A673 (cell line): ENCODE results near the gene ASTL. TPM values are rescaled to one million over a fixed set of nuclear protein-coding genes. Genes with fewer than 3 reads are reported as not detected.

Source experiments
- BruUV-seq: library from RNA; stranded (reverse); fragments of 400-500 nt; replicated peaks from 2 replicates; lab custom pipeline; 2021; lab: Mats Ljungman, UMichigan
- CTCF ChIA-PET: fragments of 300-600 bp; sonication (Branson Sonifier 250); formaldehyde crosslinking; loops from one replicate; lab custom pipeline; 2022; ENCODE audit warnings: antibody characterized with exemption; lab: Charles Lee
- POLR2A ChIA-PET: fragments of 300-600 bp; sonication (Branson Sonifier 250); formaldehyde crosslinking; loops from one replicate; lab custom pipeline; 2022; ENCODE audit warnings: antibody characterized with exemption; ENCODE audit not compliant: low non-redundant PET; lab: Charles Lee
- DNase-seq: peaks from one replicate; pipeline ENCODE4 v3.0.0-alpha.2; 2015; ENCODE audit warnings: low spot score
- H3K27ac ChIP-seq: fragments of 200-600 bp; sonication (generic); 2 replicates; pipeline ENCODE4 v1.5.1; 2016; ENCODE audit warnings: mixed run types, low read depth, mild to moderate bottlenecking, mixed read lengths, antibody characterized with exemption, low read length; ENCODE audit not compliant: poor library complexity, severe bottlenecking
- H3K27me3 ChIP-seq: fragments of 200-600 bp; sonication (generic); replicated peaks from 2 replicates; pipeline ENCODE4 v1.6.1; 2017; ENCODE audit warnings: mixed run types, low read depth, mild to moderate bottlenecking, mixed read lengths, antibody characterized with exemption, low read length; ENCODE audit not compliant: insufficient read depth, poor library complexity
- H3K36me3 ChIP-seq: fragments of 200-600 bp; sonication (generic); 2 replicates; pipeline ENCODE4 v1.6.1; 2016; ENCODE audit warnings: mixed run types, mild to moderate bottlenecking, mixed read lengths, antibody characterized with exemption, low read length; ENCODE audit not compliant: insufficient read depth, poor library complexity, severe bottlenecking
- H3K4me1 ChIP-seq: fragments of 200-600 bp; sonication (generic); 2 replicates; pipeline ENCODE4 v1.6.1; 2017; ENCODE audit warnings: mixed run types, mild to moderate bottlenecking, mixed read lengths, antibody characterized with exemption, low read length; ENCODE audit not compliant: insufficient read depth, poor library complexity, severe bottlenecking
- H3K4me3 ChIP-seq: fragments of 200-600 bp; sonication (generic); 2 replicates; pipeline ENCODE4 v1.5.1; 2016; ENCODE audit warnings: low read depth, mixed run types, mild to moderate bottlenecking, mixed read lengths, low read length; ENCODE audit not compliant: poor library complexity, severe bottlenecking
- H3K9me3 ChIP-seq: fragments of 200-600 bp; sonication (generic); 2 replicates; pipeline ENCODE4 v1.6.1; 2016; ENCODE audit warnings: mixed run types, low read depth, mild to moderate bottlenecking, mixed read lengths, antibody characterized with exemption, low read length; ENCODE audit not compliant: poor library complexity, severe bottlenecking
- EZH2 ChIP-seq: fragments of 200-600 bp; sonication (generic); IDR thresholded peaks from 2 replicates; pipeline ENCODE4 v1.6.1; 2017; ENCODE audit warnings: borderline replicate concordance, low read depth, mild to moderate bottlenecking, mixed read lengths, antibody characterized with exemption, low read length; ENCODE audit not compliant: poor library complexity, severe bottlenecking
- intact Hi-C: fragments of 100-400 bp; cut with micrococcal nuclease; formaldehyde crosslinking; loops from one replicate; pipeline ENCODE4 v1.10.0; 2022; ENCODE audit not compliant: unreplicated experiment
- total RNA-seq: library from RNA; stranded (reverse); gene quantifications from 2 replicates; pipeline ENCODE4 v1.2.3, GENCODE V29; 2021
- TF ChIP-seq, protein P1 (sequence below): fragments of 300-800, 200-600 bp; sonication (generic); conservative IDR thresholded peaks from 2 replicates; pipeline ENCODE4 v1.5.1; 2017; ENCODE audit warnings: low read depth, mild to moderate bottlenecking, antibody characterized with exemption, low read length, moderate library complexity, mixed read lengths

ASTL gene
- total RNA-seq, 1 experiment from 2014 or later: not detected

DNA sequence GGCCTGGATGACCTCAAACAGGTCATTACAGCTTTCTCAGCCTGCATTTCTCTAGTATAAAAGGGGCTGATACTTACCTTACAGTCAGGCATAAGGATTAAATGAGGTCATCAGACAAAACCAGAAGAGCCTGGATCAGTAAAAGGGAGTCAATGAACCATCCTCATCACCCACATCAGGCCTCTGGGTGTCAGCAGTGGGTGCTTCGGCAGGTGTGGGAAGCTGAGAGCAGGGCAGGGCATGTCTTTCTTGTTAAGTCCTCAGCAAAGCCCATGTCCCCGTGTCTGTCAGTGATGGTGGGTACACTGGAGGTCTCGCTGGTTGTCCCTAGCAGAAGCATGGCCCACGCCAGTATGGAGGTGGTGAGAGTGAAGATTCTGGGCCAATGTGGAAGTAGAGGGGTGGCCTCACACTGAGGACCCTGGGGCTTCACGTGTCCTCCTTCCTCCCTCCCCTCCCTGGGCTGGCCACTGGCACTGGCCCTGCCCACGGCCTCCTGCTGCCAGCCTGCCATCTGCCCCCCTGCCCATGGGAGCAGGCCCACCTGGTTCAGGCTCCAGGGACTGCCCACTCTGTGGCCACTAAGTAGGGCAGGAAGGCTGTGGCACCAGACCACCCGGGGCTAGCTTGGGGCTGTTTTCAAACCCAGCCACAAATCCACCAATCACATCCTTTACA is 26.3 kb downstream of the ASTL start:
- ChIA-PET CTCF (interaction anchor here (0.7 kb wide), 1 partner anchor 191 kb away, joined by 4 read pairs; no protein-coding TSS in a partner anchor), POLR2A (no interaction called here)
- H3K4me1 ChIP-seq: no peaks in the 10 kb centered on the region
- H3K27me3 ChIP-seq: no peaks in the 10 kb centered on the region
- no peak overlapping the region for H3K27ac ChIP-seq
- no peaks in the 10 kb centered on the region for H3K36me3 ChIP-seq
- H3K9me3 ChIP-seq: no peaks in the 10 kb centered on the region
- no TSS peak for BruUV-seq
- DNase-seq: no peak
- H3K4me3 ChIP-seq: no peak overlapping the region
- no peak for TF ChIP-seq EZH2
- intact Hi-C loops: loop anchor here (10.0 kb wide), 1 partner anchor 63 kb away; no protein-coding TSS in a partner anchor

DNA sequence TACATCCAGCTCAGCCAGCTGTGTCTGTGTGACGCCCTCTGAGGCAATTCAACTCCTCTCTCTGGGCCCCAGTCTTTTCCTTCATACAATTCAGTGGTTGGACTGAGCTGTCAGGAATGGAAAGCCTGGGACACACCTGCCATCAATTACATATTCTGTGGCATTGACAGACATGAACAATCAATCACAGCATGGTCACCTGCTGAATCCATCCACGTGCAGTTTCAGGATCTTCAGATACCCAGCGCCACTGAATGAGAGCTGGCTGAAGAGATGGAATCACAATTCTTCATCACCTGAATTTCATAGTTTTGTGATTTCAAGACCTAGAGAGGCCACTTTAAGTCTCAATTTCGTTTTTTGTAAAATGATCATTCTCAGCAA is 27.1 kb downstream of the ASTL start:
- Histone ChIP-seq H3K4me1 (no peaks in the 10 kb centered on the region), H3K9me3 (no peaks in the 10 kb centered on the region), H3K27me3 (no peaks in the 10 kb centered on the region), H3K27ac (no peak overlapping the region), H3K36me3 (no peaks in the 10 kb centered on the region), H3K4me3 (no peak overlapping the region)
- intact Hi-C loops: loop anchor here (10.0 kb wide), 1 partner anchor 64 kb away; no protein-coding TSS in a partner anchor
- CTCF ChIA-PET: no interaction called here
- no peak for DNase-seq
- BruUV-seq: no TSS peak
- TF ChIP-seq, protein P1, sequence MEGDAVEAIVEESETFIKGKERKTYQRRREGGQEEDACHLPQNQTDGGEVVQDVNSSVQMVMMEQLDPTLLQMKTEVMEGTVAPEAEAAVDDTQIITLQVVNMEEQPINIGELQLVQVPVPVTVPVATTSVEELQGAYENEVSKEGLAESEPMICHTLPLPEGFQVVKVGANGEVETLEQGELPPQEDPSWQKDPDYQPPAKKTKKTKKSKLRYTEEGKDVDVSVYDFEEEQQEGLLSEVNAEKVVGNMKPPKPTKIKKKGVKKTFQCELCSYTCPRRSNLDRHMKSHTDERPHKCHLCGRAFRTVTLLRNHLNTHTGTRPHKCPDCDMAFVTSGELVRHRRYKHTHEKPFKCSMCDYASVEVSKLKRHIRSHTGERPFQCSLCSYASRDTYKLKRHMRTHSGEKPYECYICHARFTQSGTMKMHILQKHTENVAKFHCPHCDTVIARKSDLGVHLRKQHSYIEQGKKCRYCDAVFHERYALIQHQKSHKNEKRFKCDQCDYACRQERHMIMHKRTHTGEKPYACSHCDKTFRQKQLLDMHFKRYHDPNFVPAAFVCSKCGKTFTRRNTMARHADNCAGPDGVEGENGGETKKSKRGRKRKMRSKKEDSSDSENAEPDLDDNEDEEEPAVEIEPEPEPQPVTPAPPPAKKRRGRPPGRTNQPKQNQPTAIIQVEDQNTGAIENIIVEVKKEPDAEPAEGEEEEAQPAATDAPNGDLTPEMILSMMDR: no peak
- TF ChIP-seq EZH2: no peak
- POLR2A ChIA-PET: no interaction called here

DNA sequence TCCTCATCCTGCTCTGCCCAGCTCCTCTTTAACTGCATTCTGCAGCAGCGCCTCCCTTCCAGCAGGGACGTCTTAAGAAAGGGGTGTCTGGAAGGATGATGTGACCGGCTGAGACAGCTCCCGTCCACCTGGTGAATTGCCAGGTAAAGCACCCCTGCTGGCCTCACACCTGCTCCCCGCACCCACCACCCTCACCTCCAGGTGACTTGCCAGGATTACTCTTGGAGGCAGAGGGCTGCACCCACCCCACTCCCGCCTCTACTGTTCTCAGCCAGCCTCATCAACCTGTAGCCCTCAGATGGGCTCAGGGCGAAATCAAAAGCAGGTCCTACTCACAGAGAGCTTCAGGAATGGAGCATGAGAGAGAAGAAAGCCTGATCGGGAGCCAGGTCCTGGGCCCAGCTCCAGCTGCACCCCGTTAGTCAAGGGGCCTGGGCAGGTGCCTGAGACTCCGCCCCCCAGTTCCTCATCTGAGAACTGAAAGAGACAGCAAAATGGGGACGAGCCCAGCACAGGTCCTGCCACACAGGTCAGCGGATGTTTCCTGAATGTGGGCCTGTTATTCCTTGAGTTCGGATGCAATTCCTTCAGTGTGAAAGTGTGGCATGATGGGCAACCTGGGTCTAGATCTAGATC is 27.6 kb downstream of the ASTL start:
- Histone ChIP-seq H3K4me3 (no peak overlapping the region), H3K27me3 (no peaks in the 10 kb centered on the region), H3K27ac (no peak overlapping the region), H3K4me1 (no peaks in the 10 kb centered on the region), H3K9me3 (no peaks in the 10 kb centered on the region), H3K36me3 (no peaks in the 10 kb centered on the region)
- intact Hi-C loops: loop anchor here (10.0 kb wide), 1 partner anchor 64 kb away; no protein-coding TSS in a partner anchor
- ChIA-PET CTCF (no interaction called here), POLR2A (no interaction called here)
- DNase-seq: no peak
- no TSS peak for BruUV-seq
- TF ChIP-seq EZH2: no peak
- TF ChIP-seq, protein P1: no peak
